HG02798 (cell line): Measurements from ENCODE around the gene HLF.
"Not testable (repeated sequence)": the region's sequence is repeated elsewhere in the genome, so short reads cannot be mapped to it uniquely, and the experiment has no call there.

Source experiments
- ATAC-seq: cut with Tn5 transposase; IDR thresholded peaks from one replicate; pipeline ENCODE4 v1.9.1; 2021; ENCODE audit warnings: mild to moderate bottlenecking; ENCODE audit not compliant: unreplicated experiment, poor library complexity

HLF gene

DNA sequence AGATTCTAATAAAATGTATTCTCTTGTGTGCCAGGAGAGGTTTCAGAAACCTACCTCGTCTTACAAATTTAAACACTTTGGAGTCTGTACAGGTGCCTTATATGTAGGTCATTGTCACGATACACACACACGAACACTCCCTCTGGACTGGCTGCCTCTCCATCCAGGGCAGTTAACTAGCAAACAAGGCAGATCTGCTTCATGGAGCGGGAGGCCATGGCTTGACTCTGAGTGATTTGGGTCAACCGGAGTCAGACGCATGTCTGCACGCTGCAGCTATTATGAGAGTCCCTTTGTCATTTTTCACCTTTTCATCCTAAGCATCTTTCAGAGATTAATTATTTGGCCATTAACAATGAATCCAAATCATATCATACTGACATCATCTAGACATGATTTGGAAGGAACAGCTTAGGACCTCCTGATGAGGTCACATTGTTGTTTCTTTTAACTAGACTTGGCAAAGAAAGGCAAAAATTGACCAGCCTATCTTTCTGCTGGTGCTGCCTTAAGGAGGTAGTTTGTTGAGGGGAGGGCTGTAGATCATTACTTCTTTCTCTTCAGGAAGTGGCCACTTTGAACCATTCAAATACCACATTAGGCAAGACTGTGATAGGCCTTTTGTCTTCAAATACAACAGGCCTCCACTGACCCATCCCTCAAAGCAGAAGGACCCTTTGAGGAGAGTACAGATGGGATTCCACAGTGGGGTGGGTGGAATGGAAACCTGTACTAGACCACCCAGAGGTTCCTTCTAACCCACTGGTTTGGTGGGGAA, 58.9 kb downstream of the HLF start:
- no peak for ATAC-seq

DNA sequence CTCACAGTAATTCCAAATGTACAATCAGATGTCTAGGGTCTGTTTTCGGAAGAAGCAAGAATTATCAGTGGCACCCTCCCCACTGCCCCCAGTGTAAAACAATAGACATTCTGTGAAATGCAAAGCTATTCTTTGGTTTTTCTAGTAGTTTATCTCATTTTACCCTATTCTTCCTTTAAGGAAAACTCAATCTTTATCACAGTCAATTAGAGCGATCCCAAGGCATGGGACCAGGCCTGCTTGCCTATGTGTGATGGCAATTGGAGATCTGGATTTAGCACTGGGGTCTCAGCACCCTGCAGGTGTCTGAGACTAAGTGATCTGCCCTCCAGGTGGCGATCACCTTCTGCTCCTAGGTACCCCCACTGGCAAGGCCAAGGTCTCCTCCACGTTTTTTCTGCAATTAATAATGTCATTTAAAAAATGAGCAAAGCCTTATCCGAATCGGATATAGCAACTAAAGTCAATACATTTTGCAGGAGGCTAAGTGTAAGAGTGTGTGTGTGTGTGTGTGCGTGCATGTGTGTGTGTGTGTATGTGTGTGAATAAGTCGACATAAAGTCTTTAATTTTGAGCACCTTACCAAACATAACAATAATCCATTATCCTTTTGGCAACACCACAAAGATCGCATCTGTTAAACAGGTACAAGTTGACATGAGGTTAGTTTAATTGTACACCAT, 59.7 kb downstream of the HLF start:
- ATAC-seq: no peak

DNA sequence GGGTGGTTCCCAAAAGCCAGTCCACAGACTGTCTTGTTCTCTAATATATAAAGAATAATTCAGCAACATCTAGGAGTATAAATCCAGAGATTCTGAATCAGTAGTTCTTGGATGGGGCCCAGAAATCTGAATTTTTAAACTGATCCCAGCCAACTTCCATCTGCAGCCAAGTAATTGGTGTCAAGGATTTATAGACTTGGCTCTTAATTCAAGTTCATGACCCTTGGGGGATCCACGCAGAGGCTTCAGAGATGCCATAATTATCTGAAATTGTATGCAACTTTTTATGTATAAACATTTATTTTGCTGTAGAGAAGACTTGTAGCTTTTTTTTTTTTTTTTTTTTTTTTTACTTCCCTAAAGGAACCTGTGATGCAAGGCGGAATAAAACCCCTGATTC, 60.6 kb downstream of the HLF start:
- no peak for ATAC-seq

DNA sequence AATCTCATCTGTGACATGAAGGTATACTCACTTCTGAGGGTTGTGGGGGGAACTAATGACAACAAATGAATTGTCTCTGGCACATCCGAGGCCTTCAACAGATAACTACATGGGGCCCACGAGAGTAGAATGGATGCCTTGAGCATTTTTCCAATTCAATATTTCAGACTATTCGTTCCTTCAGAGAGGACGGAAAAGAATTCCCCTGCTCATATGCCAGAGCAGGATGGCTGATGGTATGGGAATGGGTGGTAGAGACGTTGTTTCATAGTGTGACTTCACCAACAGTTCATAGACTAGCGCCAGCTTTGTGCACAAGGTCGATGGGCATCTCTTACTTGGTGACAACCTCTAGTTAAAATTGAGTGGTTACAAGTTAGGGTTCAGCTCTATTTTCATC, 61.3 kb downstream of the HLF start:
- no peak for ATAC-seq

DNA sequence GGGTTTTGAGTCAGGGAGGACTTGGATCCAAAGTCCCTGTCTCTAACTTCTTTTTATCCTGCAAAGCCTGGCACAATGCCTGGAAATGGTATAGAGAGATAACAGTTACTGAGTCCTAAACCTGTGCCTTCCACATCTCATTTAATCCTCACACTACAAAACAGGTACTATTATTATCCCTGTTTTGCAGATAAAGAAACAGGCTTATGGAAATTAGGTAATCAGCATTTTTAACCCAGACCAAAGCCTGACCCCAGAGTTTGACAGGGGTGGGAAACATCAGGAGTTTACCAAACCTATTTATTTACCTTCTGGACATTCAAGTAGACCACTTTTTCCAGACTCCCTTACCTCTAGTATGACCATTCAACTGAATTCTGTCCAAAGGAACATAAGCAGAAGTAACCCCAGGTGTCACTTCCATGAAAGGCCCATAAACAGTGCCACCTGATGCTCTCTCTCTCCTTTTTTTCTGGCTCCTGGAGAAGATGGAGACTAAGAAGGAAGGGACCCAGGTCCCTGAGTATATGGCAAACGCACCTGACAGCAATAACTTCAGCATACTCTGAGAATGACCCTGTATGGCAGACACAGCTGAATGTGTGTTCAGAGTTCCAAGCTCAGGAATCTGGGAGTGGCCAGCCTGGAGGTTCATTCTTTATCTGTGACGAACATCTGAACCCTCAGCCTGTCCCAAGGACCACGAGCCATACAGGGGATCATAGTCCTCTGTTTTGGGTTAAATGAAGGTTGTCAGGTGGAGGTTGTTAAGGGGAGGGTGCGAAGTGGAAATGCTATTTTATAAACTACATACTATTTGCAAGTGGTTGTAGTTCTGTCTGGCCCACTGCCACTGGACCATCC, 62.7 kb downstream of the HLF start:
- ATAC-seq: no peak

DNA sequence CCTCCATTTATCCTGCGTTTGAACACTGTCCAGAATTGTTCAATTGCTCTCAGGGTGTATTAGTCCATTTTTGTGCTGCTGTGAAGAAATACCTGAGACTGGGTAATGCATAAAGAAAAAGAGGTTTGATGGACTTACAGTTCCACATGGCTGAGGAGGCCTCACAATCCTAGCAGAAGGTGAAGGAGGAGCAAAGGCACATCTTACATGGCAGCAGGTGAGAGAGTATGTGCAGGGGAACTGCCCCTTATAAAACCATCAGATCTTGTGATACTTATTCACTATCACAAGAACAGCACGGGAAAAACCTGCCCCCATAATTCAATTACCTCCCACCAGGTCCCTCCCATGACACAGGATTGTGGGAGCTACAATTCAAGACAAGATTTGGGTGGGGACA, 63.8 kb downstream of the HLF start:
- ATAC-seq: not testable (repeated sequence)

DNA sequence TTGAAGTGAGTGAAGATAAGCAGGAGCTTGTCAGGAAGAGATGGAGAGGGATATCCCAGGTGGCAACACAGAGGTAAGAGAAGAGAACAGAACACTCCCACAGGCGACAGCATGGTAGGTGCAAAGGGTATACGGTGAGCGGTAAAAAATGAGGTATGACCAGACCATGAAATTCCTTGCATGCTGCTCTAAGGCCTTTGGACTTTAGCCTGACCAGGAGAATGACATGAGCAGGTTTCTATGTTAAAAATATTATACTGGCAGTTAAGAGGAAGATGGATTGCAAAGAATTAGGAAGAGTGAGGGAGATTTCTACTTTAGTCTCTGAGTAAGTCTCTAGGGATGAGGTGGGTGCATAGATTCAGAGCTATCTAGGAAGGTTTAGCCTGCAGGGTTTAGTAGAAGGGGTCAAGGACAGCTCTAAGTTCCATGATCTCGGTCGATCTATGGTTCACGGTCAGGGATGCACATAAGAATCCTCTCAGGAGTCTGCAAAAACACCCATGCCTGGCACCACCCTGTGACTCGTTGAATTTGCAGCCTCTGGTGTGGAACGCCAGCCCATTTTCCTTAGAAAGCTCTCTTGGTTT, 65.7 kb downstream of the HLF start:
- no peak for ATAC-seq

DNA sequence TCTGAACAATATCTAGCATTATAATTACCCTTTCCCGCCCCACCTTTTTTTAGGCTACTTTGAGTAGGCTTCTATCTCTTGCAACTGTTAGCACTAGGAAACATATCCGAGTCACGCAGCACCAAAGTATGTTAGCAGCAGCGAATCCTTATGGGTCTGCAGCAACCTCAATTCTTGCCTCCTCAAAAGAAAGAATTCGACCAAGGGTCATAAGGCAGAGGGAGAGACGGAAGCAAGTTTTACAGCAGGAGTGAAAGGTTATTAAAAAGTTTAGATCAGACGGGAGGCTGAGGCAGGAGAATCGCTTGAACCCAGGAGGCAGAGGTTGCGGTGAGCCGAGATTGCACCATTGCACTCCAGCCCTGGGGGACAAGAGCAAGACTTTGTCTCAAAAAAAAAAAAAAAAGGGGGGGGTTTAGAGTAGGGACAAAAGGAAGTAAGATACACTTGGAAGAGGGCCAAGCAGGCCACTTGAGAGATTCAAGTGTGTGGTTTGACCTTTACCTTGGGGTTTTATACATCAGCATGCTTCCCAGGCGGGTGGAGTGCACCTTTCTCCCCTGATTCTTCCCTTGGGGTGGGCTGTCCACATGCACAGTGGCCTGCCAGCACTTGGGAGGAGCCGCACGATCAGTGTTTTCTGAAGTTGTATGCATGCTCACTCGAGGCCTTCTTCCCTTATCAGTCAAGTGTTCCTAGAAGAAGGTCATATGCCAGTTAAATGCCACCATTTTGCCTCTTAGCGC, 67.7 kb downstream of the HLF start:
- ATAC-seq: no peak

DNA sequence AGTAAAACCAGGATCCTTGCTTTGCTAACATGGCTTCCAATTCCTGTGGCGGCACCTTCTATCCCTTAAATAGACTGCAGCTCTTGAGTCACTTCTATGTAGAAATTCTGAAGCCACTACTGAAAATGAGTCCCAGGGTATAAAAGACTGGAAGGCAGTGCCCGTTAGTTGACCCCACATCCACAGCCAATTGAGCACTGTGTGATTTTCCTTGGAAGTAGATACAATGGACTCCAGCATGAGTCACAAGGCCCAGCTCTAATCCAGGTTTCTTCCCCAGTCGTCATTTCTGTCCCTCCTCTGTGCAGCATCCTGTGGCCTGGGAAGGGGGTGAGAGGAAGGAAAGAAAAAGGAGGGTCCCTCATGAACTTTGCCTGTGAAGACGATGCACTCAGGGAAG, 69.5 kb downstream of the HLF start:
- ATAC-seq: no peak

DNA sequence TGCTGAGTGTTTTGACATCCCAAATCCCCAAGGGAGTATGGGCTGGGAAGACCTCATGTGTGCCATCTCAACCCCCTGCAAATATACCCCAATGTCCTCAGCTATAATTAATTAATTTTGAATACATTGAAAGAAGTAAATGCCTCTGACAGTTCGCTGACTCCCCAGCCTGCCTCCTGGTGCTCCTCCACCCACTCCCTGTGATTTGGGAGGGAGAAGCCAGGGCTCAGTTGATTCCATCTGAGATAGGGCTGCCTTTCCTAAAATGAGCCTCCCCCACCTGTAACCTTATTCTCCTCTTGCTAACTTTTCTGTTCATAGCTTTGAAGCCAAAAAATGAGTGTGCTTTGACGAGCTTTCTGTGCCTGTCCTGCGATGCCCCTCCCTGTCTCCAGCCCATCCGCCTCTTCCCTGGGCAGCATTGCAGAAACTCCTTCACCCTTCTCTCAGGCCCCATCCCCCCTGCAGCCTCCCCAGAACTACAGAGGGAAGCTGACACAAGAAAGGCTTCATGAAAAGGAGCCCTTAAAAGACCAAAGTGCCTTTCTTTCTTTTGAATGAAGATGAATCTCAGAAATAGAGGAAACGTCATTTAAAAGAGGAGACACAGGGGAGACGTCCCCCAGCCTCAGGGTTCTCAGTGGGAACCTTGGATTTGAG, 70.3 kb downstream of the HLF start:
- no peak for ATAC-seq

DNA sequence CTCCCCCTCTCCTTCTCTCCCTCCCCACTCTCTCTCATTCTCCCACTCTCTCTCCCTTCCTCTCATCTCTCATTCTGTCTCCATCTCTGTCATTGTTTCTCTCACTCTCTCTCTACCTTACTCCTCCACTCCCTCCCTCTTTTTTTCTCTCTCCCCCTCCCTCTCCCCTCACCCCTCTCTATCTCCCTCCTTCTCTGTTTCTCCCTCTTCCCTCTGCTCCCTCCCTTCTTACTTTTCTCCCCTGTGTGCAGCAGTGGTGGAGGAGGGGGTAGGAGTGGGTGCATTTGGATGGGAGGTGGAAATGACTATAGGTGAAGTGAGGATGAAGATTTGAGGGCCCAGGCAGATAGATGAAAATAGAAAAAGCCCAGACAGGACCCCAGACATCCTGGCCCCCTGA, 70.9 kb downstream of the HLF start:
- no peak for ATAC-seq

DNA sequence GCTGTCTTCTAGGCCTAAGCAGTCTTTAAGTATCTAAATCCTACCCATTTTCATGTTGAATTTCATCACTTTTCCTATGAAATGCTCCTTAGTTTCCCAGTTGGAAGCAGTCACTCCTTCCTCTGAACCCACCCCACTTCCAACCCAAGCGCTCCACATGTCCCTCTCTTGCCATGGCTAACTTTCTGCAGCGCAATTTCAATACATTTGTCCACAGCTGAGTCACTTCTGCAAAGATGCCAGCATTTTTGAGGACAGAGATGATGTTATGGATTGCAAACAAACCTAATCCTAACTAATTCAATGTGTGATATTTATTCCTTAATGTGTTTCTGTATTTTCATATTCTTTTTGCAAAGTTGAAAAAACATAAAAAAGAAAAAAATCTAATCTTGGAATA, 71.7 kb downstream of the HLF start:
- no peak for ATAC-seq

DNA sequence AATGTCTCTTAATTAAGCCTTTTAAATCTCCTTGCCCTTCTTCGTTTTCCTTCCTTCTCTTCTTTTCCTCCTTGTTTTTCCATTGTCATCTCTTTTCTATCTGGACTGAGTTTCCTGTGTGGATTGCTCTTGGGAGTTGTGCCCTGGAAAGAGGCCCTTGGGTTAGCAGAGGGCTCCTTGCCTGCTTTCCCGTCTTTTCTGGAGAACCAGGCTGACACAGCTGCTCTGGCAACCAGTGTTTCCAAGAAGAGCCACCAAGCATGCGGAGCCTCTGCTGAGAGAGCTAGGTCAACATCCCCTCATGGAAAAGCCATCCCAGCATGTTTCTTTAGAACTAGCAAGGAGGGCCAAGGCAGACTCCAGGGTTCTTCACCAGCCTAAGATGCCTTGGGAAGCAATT, 75.4 kb downstream of the HLF start:
- ATAC-seq: no peak

DNA sequence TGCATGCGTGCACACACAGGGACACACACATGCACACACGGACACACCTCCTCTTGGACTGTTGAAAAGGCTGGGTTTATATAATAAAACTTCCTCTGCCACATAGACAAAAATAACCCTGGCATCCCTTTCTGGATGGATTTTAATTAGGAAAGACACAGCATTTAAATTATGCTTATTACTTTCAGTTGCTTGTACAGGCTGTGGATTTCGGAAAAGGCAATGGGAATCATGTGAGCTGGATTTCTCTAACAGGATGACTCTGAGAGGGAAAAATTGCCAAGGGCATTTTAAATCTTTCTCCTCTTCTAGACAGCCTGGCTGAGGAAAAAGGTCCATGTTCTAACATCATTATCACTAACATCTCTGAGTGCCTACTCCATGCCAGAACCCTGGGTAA, 75.9 kb downstream of the HLF start:
- ATAC-seq: no peak

DNA sequence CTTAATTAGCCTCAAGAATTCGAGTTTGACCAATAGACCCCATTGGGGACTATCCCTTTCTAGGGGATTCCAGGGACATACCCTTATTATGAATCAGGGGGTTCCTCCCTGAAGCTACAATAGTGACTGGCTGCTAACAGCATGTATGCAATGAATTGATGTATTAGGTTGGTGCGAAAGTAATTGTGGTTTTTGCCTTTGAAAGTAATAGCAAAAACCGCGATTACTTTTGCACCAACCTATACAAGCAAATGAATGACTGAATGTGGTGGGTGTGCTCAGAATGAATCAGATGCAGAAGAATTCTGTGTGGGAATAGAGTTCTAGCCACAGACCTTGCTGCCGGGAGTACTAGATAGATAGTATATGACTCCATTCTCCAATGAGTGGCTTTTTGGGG, 76.7 kb downstream of the HLF start:
- peak; percentile 77 for ATAC-seq

DNA sequence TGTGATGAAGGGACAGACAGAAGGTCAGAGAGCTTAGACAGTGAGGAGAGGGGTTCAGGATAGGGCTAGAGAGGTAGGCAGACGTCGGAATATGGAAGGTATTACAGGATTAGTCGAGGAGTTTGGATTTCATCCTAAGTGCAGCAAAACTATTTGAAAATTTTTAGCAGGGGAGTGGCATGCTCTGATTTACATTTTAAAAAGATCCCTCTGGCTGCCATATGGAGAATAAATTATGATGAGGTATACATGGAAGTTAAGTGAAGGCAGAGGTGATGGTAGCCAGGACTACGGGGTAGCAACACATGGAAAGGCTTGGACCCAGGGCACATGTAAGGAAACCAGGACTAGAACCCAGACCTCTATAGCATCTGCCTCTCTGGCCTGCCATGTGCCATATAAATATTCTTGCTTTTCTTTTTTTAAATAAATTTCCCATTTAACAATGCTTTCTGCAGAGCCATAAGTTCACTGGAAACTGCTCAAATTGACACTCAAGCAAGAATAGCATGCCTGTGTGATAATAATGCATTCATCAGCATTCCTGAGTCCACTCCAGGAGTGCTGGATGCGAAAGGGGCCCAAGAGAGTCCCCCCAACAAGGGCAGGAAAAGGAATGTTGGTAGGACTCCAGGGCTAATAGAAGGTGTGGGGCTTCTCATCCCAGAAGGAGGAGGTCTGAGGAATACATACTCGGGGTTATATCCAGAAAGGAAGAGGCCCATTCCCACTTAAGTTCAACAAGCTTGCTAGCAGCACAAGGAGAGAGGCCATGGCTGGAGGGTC, 78.2 kb downstream of the HLF start:
- ATAC-seq: no peak

DNA sequence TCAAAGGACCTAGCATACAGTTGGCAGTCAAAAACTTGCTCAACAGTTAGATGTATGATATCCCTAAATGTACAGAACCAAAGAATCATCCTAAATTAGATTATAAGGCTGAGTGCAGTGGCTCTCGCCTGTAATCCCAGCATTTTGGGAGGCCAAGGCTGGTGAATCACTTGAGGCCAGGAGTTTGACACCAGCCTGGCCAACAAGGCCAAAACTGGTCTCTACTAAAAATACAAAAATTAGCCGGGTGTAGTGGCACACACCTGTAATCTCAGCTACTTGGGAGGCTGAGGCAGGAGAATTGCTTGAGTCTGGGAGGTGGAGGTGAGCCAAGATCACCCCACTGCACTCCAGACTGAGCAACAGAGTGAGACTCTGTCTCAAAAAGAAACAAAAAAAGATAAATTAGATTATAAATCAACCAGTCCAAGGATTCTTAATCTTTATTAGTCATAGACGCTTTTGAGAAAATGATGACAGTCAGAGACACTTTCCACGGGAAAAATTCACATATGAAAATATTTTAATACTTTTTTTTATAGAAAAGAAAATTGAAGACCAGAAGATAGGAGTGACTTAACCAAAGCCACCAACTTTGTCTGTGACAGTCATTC, 79.2 kb downstream of the HLF start:
- no peak for ATAC-seq

DNA sequence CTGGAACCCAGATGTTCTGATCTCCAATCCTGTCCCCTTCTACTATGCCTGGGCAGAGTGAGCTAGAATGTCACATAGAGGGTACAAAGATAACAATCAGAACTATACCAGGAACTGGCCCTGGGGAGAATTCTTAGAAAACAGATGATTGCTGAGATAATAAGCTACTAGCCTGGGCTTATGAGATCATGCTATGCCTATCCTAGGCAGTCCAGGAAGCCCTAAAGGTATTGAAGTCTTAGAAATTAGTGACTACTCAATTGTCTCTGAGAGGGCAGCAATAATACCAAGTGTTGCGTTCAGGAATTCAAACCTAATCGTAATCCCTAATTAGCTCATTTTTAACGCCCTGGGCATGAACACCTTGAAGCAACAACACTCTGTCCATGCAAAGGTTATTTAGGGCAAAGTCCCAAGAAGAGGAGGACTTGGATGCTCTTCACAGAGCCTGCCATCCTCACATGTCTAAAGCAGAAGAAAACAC, 79.8 kb downstream of the HLF start:
- ATAC-seq: no peak
